ENCODE data around the gene MCM7. TPM values are rescaled to one million over a fixed set of nuclear protein-coding genes. Genes with fewer than 3 reads are reported as not detected.

Gene MCM7
- total and polyA plus RNA-seq, 2 of the 13 experiments (the other 11 are each of a cell fraction or from before 2014, with no cell fraction given), result 84.5 to 214 TPM

- TF ChIP-seq, protein P1, sequence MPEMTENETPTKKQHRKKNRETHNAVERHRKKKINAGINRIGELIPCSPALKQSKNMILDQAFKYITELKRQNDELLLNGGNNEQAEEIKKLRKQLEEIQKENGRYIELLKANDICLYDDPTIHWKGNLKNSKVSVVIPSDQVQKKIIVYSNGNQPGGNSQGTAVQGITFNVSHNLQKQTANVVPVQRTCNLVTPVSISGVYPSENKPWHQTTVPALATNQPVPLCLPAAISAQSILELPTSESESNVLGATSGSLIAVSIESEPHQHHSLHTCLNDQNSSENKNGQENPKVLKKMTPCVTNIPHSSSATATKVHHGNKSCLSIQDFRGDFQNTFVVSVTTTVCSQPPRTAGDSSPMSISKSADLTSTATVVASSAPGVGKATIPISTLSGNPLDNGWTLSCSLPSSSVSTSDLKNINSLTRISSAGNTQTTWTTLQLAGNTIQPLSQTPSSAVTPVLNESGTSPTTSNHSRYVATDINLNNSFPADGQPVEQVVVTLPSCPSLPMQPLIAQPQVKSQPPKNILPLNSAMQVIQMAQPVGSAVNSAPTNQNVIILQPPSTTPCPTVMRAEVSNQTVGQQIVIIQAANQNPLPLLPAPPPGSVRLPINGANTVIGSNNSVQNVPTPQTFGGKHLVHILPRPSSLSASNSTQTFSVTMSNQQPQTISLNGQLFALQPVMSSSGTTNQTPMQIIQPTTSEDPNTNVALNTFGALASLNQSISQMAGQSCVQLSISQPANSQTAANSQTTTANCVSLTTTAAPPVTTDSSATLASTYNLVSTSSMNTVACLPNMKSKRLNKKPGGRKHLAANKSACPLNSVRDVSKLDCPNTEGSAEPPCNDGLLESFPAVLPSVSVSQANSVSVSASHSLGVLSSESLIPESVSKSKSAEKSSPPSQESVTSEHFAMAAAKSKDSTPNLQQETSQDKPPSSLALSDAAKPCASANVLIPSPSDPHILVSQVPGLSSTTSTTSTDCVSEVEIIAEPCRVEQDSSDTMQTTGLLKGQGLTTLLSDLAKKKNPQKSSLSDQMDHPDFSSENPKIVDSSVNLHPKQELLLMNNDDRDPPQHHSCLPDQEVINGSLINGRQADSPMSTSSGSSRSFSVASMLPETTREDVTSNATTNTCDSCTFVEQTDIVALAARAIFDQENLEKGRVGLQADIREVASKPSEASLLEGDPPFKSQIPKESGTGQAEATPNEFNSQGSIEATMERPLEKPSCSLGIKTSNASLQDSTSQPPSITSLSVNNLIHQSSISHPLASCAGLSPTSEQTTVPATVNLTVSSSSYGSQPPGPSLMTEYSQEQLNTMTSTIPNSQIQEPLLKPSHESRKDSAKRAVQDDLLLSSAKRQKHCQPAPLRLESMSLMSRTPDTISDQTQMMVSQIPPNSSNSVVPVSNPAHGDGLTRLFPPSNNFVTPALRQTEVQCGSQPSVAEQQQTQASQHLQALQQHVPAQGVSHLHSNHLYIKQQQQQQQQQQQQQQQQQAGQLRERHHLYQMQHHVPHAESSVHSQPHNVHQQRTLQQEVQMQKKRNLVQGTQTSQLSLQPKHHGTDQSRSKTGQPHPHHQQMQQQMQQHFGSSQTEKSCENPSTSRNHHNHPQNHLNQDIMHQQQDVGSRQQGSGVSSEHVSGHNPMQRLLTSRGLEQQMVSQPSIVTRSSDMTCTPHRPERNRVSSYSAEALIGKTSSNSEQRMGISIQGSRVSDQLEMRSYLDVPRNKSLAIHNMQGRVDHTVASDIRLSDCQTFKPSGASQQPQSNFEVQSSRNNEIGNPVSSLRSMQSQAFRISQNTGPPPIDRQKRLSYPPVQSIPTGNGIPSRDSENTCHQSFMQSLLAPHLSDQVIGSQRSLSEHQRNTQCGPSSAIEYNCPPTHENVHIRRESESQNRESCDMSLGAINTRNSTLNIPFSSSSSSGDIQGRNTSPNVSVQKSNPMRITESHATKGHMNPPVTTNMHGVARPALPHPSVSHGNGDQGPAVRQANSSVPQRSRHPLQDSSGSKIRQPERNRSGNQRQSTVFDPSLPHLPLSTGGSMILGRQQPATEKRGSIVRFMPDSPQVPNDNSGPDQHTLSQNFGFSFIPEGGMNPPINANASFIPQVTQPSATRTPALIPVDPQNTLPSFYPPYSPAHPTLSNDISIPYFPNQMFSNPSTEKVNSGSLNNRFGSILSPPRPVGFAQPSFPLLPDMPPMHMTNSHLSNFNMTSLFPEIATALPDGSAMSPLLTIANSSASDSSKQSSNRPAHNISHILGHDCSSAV (CRISPR knock-in tag; IDR thresholded peaks at IDR 0.05; ENCODE audit: borderline replicate concordance), result no peak
- TF ChIP-seq JUNB (CRISPR knock-in tag; IDR thresholded peaks at IDR 0.05; ENCODE audit: borderline replicate concordance) (no peak), ZNF879 (CRISPR knock-in tag; IDR thresholded peaks at IDR 0.05) (no peak), RFXAP (CRISPR knock-in tag; IDR thresholded peaks at IDR 0.05; ENCODE audit: borderline replicate concordance) (peak; percentile 98), U2AF2 (IDR thresholded peaks at IDR 0.05; ENCODE audit: low read depth, low read length) (0 out of 2 replicates have a peak, but pooled peaks have one; percentile 65), IRF2 (CRISPR knock-in tag; IDR thresholded peaks at IDR 0.05) (peak; percentile 72), ZNF446 (CRISPR knock-in tag; IDR thresholded peaks at IDR 0.05) (no peak; the same call in 1 of the 2 replicates), GRHL1 (CRISPR knock-in tag; conservative IDR thresholded peaks at IDR 0.05) (no peak), PCBP2 (optimal IDR thresholded peaks at IDR 0.05; ENCODE audit: low read depth, low read length, poor library complexity, severe bottlenecking) (no peak), PBX2 (CRISPR knock-in tag; IDR thresholded peaks at IDR 0.05) (no peak), ZMYM4 (CRISPR knock-in tag; IDR thresholded peaks at IDR 0.05) (peak; percentile 82), SAP130 (CRISPR knock-in tag; IDR thresholded peaks at IDR 0.05; ENCODE audit: low read depth) (peak; percentile 98)
- TF ChIP-seq, protein P2, sequence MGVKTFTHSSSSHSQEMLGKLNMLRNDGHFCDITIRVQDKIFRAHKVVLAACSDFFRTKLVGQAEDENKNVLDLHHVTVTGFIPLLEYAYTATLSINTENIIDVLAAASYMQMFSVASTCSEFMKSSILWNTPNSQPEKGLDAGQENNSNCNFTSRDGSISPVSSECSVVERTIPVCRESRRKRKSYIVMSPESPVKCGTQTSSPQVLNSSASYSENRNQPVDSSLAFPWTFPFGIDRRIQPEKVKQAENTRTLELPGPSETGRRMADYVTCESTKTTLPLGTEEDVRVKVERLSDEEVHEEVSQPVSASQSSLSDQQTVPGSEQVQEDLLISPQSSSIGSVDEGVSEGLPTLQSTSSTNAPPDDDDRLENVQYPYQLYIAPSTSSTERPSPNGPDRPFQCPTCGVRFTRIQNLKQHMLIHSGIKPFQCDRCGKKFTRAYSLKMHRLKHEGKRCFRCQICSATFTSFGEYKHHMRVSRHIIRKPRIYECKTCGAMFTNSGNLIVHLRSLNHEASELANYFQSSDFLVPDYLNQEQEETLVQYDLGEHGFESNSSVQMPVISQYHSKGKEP (CRISPR knock-in tag; IDR thresholded peaks at IDR 0.05), result no peak
- TF ChIP-seq, protein P3, sequence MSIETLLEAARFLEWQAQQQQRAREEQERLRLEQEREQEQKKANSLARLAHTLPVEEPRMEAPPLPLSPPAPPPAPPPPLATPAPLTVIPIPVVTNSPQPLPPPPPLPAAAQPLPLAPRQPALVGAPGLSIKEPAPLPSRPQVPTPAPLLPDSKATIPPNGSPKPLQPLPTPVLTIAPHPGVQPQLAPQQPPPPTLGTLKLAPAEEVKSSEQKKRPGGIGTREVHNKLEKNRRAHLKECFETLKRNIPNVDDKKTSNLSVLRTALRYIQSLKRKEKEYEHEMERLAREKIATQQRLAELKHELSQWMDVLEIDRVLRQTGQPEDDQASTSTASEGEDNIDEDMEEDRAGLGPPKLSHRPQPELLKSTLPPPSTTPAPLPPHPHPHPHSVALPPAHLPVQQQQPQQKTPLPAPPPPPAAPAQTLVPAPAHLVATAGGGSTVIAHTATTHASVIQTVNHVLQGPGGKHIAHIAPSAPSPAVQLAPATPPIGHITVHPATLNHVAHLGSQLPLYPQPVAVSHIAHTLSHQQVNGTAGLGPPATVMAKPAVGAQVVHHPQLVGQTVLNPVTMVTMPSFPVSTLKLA (IDR thresholded peaks at IDR 0.05), result peak; percentile 99
These were observed 679 bp downstream of the MCM7 start (continued) for GRCh38 chr7:100100420-100101015.

Data from HepG2 (cell line).